ENCODE data around the gene TMEM217.

The TMEM217 gene

GRCh38 chr6:37237789-37238188 lies 20.2 kb downstream of the TMEM217 start:
- Histone ChIP-seq H3K27me3 (replicated peaks) (no peaks in the 10 kb centered on the region), H3K27ac (no peak overlapping the region), H3K36me3 (replicated peaks) (no peaks in the 10 kb centered on the region), H3K4me3 (ENCODE audit: low read depth, low read length) (no peak overlapping the region)
- in situ Hi-C loops (cut with HindIII; ENCODE audit: low pct_ligation_motif_present, low sequenced_read_pairs) = no loop called here
- TF ChIP-seq CTCF (IDR thresholded peaks at IDR 0.05; ENCODE audit: low read depth, low read length, missing control alignments) = no peak
- no peak for DNase-seq

- peak; percentile 52 for DNase-seq
- H3K36me3 ChIP-seq (replicated peaks) = no peaks in the 10 kb centered on the region
- no peaks in the 10 kb centered on the region for H3K27me3 ChIP-seq (replicated peaks)
- TF ChIP-seq CTCF (IDR thresholded peaks at IDR 0.05; ENCODE audit: low read depth, low read length, missing control alignments) = no peak
- no peak overlapping the region for H3K27ac ChIP-seq
- in situ Hi-C loops (cut with HindIII; ENCODE audit: low pct_ligation_motif_present, low sequenced_read_pairs) = no loop called here
- H3K4me3 ChIP-seq (ENCODE audit: low read depth, low read length) = no peak overlapping the region
These were observed 21.0 kb downstream of the TMEM217 start for GRCh38 chr6:37236921-37237320.

- in situ Hi-C loops (cut with HindIII; ENCODE audit: low pct_ligation_motif_present, low sequenced_read_pairs) = no loop called here
- H3K27ac ChIP-seq = no peak overlapping the region
- no peak for TF ChIP-seq CTCF (IDR thresholded peaks at IDR 0.05; ENCODE audit: low read depth, low read length, missing control alignments)
- H3K27me3 ChIP-seq (replicated peaks) = no peaks in the 10 kb centered on the region
- no peak for DNase-seq
- no peaks in the 10 kb centered on the region for H3K36me3 ChIP-seq (replicated peaks)
- H3K4me3 ChIP-seq (ENCODE audit: low read depth, low read length) = no peak overlapping the region
These were observed 24.4 kb downstream of the TMEM217 start for GRCh38 chr6:37233541-37233940.

- in situ Hi-C loops (cut with HindIII; ENCODE audit: low pct_ligation_motif_present, low sequenced_read_pairs) = no loop called here
- no peak for TF ChIP-seq CTCF (IDR thresholded peaks at IDR 0.05; ENCODE audit: low read depth, low read length, missing control alignments)
- no peaks in the 10 kb centered on the region for H3K27me3 ChIP-seq (replicated peaks)
- no peak overlapping the region for H3K4me3 ChIP-seq (ENCODE audit: low read depth, low read length)
- H3K27ac ChIP-seq = no peak overlapping the region
- no peaks in the 10 kb centered on the region for H3K36me3 ChIP-seq (replicated peaks)
- no peak for DNase-seq
These were observed 25.4 kb downstream of the TMEM217 start for GRCh38 chr6:37232430-37233017.

- in situ Hi-C loops (cut with HindIII; ENCODE audit: low pct_ligation_motif_present, low sequenced_read_pairs) = no loop called here
- no peaks in the 10 kb centered on the region for H3K36me3 ChIP-seq (replicated peaks)
- no peak overlapping the region for H3K4me3 ChIP-seq (ENCODE audit: low read depth, low read length)
- DNase-seq = no peak
- no peak for TF ChIP-seq CTCF (IDR thresholded peaks at IDR 0.05; ENCODE audit: low read depth, low read length, missing control alignments)
- no peak overlapping the region for H3K27ac ChIP-seq
- no peaks in the 10 kb centered on the region for H3K27me3 ChIP-seq (replicated peaks)
These were observed 27.8 kb downstream of the TMEM217 start for GRCh38 chr6:37230104-37230503.
